NCI-H526 treated with DMSO at 0.1 percent for 48 hours (cell line): ENCODE data around the gene LRIT2.
"Not testable (repeated sequence)": the region's sequence is repeated elsewhere in the genome, so short reads cannot be mapped to it uniquely, and the experiment has no call there.

Experiments used
- DNase-seq: peaks from one replicate; lab custom pipeline; 2025; lab: John Stamatoyannopoulos, UW

LRIT2 gene

GRCh38 chr10:84180386-84180785, 45.0 kb downstream of the LRIT2 start:
- not testable (repeated sequence) for DNase-seq

GRCh38 chr10:84179059-84179710, 46.2 kb downstream of the LRIT2 start:
- DNase-seq: peak; percentile 65

DNA sequence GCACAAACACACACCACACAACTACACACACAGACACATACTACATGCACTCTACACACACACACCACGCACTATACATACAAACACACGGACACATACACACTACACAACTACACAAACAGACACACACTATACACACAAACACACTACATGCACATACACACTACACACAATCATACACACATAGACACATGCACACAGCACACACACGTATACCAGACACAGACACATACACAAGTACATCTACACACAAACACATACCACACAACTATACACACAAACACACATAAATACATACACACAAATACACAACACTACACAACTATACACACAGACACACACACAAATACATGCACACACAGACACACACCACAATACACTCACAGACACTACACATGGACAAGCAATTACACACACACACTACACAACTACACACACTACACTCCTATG, 47.2 kb downstream of the LRIT2 start:
- DNase-seq: no peak

GRCh38 chr10:84177541-84178141, 47.7 kb downstream of the LRIT2 start:
- no peak for DNase-seq

DNA sequence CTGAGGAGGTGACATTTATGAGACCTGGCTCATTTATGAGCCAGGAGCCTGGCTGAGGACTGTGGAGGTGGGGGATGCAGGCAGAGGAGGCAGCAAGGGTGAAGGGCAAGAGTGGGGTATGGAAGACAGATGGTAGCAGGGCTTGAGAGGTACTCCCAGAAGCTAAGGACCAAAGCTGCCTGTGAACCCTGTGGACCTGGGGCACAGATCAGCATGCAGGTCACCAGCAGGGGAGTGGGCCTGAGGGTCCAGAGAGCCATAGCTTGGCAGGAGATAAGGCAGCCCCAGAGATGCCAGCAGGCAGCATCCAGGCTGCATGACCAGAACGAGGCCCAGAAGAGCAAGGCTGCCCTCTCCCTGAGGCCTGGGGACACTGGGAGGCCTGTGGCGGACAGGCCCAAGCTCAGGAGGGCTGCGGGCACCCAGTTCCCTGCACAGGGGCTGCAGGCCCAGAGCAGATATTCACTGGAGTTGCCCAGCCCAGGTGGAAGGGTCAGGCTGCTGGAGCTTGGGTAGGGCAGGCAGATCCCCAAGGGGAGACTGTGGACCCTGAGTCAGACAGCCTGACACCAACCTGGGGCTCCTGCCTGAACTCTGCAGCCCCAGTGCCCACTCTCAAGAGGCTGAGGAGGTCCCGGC, 48.4 kb downstream of the LRIT2 start:
- DNase-seq: no peak

- DNase-seq: no peak
Measured at GRCh38 chr10:84176351-84176750, 49.0 kb downstream of the LRIT2 start.

- DNase-seq: no peak
Measured at GRCh38 chr10:84175436-84175835, 49.9 kb downstream of the LRIT2 start.

GRCh38 chr10:84173501-84173929, 51.8 kb downstream of the LRIT2 start, which contains the start of gene GPR15LG:
TSS of gene GPR15LG (plus strand) at chr10:84173801. CDS start at chr10:84173852, 51 bp downstream.
- DNase-seq: no peak

DNA sequence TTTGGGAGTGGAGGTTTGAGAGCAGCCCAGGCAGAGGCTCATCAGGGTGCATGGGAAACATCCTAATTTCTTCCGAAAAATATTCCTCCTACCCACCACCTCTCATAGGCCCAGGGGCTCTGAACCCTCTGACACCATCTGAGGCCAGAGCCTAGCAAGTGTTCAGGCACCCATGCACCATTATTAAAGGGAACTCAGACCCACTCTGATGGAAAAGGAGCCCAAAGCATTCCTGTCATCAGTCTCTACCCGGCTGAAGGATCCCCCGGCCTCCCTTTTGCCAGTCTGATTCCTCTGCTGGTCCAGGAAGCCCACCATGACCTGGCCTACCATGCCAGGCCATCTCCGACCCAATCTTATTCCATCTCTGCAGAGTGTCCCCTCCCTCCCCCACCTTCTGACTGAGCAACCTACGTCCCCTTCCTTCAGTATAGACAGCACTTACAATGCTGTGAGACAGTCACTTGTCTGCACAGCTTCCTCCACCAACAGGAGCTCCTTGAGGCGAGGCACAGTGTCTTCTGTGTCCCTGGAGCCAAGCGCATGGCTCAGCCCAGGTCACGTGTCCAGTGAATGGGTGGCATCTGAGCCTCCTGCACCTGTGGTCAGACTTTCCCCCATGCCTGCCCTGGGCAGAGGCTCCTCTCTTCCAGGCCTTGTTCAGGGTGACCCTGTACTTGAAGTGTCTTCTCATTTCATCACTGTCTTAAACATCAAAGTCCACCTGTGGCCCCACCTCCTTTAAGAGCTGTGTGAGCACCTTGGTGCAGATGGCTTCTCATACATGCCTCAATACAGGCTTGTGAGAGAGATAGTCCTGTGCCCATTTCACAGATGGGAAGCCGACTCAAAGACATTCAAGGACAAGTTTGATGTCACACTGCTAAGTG, 52.6 kb downstream of the LRIT2 start:
- DNase-seq: no peak

GRCh38 chr10:84171700-84172466, 53.5 kb downstream of the LRIT2 start:
- DNase-seq: not testable (repeated sequence)

GRCh38 chr10:84171237-84171636, 54.1 kb downstream of the LRIT2 start:
- DNase-seq: not testable (repeated sequence)
